Muscle layer of colon (tissue), 2 donors: ENCODE measurements around the gene NLRP11.
"Not testable (repeated sequence)": the region's sequence is repeated elsewhere in the genome, so short reads cannot be mapped to it uniquely, and the experiment has no call there.

Experiments used
- H3K27ac ChIP-seq: one replicate; pipeline ENCODE4 v1.7.0; 2013; ENCODE audit warnings: low read depth, mild to moderate bottlenecking, low read length, moderate library complexity
- H3K27me3 ChIP-seq, 2 donors: one replicate each; pipeline ENCODE4 v1.7.0; 2013; ENCODE audit warnings: low read length in 2 of 2, mild to moderate bottlenecking in 2 of 2; ENCODE audit not compliant: insufficient read depth in 2 of 2, control insufficient read depth in 1 of 2
- H3K36me3 ChIP-seq: one replicate; pipeline ENCODE4 v1.7.0; 2013; ENCODE audit warnings: mild to moderate bottlenecking, low read length; ENCODE audit not compliant: insufficient read depth
- H3K4me1 ChIP-seq: one replicate; pipeline ENCODE4 v1.7.0; 2013; ENCODE audit warnings: mild to moderate bottlenecking, low read length; ENCODE audit not compliant: insufficient read depth
- H3K4me3 ChIP-seq, 2 donors: one replicate each; pipeline ENCODE4 v1.7.0; 2013; ENCODE audit warnings: low read length in 2 of 2, low read depth in 1 of 2, mild to moderate bottlenecking in 1 of 2, moderate library complexity in 1 of 2
- H3K9ac ChIP-seq: one replicate; pipeline ENCODE4 v1.7.0; 2013; ENCODE audit warnings: low read length
- H3K9me3 ChIP-seq: one replicate; pipeline ENCODE4 v1.7.0; 2013; ENCODE audit warnings: mild to moderate bottlenecking, low read length
- donor health status: abdominal sarcoma.
- donor health status: Adenocarcinoma of cecum.

Gene NLRP11

GRCh38 chr19:55778331-55778730, 53.5 kb downstream of the NLRP11 start:
- H3K36me3 ChIP-seq: no peaks in the 10 kb centered on the region
- H3K27me3 ChIP-seq: no peaks in the 10 kb centered on the region
- H3K9ac ChIP-seq: no peak overlapping the region
- no peak overlapping the region for H3K27ac ChIP-seq
- H3K4me1 ChIP-seq: no peaks in the 10 kb centered on the region
- no peaks in the 10 kb centered on the region for H3K9me3 ChIP-seq
- H3K4me3 ChIP-seq: no peak overlapping the region

- no peak overlapping the region for H3K4me3 ChIP-seq
- no peak overlapping the region for H3K27ac ChIP-seq
- no peaks in the 10 kb centered on the region for H3K9me3 ChIP-seq
- H3K4me1 ChIP-seq: no peaks in the 10 kb centered on the region
- H3K9ac ChIP-seq: no peak overlapping the region
- no peaks in the 10 kb centered on the region for H3K36me3 ChIP-seq
- no peaks in the 10 kb centered on the region for H3K27me3 ChIP-seq
Measured at GRCh38 chr19:55777528-55777927, 54.3 kb downstream of the NLRP11 start.

DNA sequence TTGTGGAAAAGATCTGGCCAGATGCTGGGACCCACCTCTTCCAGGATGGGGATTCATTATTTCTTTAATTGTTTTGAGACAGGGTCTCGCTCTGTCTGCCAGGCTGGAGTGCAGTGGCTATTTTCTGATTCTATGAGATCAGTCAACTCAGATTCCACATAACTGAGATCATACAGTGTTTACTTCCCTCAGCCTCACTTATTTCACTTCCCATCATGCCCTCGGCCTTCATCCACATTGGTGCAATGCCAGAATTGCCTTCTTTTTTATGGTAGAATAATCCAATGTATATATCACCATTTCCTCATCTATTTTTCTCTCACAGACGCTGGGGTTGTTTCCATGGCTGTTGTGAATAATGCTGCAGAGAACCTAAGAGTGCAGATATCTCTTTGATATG, 62.2 kb downstream of the NLRP11 start:
- H3K9ac ChIP-seq, H3K27me3 ChIP-seq, H3K36me3 ChIP-seq, H3K4me1 ChIP-seq, H3K27ac ChIP-seq, H3K9me3 ChIP-seq, H3K4me3 ChIP-seq: not testable (repeated sequence)

DNA sequence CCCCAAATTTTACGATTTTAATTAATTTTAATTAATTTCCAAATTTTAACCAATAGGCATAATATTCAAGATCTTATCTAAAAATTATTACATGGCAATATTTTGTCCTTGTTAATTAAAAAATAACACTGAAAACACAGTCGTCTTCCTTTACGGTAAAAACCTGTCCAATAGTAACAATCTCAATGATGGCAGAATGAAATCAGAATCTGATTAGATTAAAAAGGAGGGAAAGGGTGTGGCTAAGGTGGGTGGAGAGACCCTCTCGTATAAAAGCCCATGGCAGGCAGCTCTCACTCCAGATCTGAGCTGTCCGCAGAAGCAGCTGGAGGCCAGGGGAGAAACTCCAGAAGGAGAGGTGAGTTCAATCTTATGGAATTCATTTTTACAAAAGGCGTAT, 63.0 kb downstream of the NLRP11 start, which contains the start of gene RFPL4AL1:
Gene RFPL4AL1, plus strand, starts transcription at position 301 of the 400 bp plus-strand sequence. CDS start 2,687 bp downstream, outside the sequence.
- H3K27me3 ChIP-seq, H3K27ac ChIP-seq, H3K36me3 ChIP-seq, H3K9ac ChIP-seq, H3K9me3 ChIP-seq, H3K4me3 ChIP-seq, H3K4me1 ChIP-seq: not testable (repeated sequence)

DNA sequence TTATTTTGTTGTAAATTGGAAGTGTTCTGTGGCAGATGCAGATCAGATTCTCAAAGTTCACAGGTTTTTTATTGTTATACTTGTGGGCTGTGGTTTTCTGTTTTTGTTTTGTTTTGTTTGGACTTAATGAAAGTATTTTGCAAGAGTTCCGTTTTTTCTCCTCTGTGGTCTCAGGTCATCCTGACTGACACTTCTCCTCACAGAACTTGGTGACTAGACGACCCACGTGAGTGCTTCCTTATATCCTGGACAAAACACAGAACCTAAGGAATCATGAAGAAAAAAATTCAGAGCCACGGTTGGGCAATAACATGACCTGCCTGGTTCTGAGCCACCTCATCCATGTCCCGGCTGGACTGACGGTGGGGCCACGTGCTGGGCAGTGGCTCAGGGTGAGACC, 65.3 kb downstream of the NLRP11 start:
- H3K27me3 ChIP-seq: no peaks in the 10 kb centered on the region
- no peaks in the 10 kb centered on the region for H3K9me3 ChIP-seq
- H3K36me3 ChIP-seq: no peaks in the 10 kb centered on the region
- no peaks in the 10 kb centered on the region for H3K4me1 ChIP-seq
- no peak overlapping the region for H3K27ac ChIP-seq
- no peak overlapping the region for H3K4me3 ChIP-seq
- no peak overlapping the region for H3K9ac ChIP-seq

GRCh38 chr19:55758797-55759196, 73.0 kb downstream of the NLRP11 start, which contains the start of gene RFPL4A:
Gene RFPL4A, plus strand, starts transcription at chr19:55759097. Its CDS starts 2,704 bp downstream, at chr19:55761801.
- H3K27ac ChIP-seq, H3K4me3 ChIP-seq, H3K27me3 ChIP-seq, H3K36me3 ChIP-seq, H3K9ac ChIP-seq, H3K9me3 ChIP-seq, H3K4me1 ChIP-seq: not testable (repeated sequence)

DNA sequence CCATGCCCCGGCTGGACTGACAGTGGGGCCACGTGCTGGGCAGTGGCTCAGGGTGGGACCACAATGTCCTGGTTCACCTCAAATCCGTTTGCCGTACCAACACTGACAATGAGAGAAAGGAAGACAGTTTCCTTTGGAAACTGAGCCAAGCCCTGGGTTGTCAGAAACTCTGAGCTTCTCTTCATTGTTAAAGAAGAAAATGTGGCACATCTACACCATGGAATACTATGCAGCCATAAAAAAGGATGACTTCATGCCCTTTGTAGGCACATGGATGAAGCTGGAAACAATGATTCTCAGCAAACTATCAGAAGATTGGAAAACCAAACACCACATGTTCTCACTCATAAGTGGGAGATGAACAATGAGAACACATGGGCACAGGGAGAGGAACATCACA, 75.0 kb downstream of the NLRP11 start:
- H3K9ac ChIP-seq, H3K27me3 ChIP-seq, H3K27ac ChIP-seq, H3K9me3 ChIP-seq, H3K4me3 ChIP-seq, H3K36me3 ChIP-seq, H3K4me1 ChIP-seq: not testable (repeated sequence)

GRCh38 chr19:55753401-55753800, 78.4 kb downstream of the NLRP11 start:
- Histone ChIP-seq H3K27me3 (no peaks in the 10 kb centered on the region), H3K4me3 (no peak overlapping the region), H3K9ac (no peak overlapping the region), H3K4me1 (no peaks in the 10 kb centered on the region), H3K36me3 (no peaks in the 10 kb centered on the region), H3K9me3 (no peaks in the 10 kb centered on the region), H3K27ac (no peak overlapping the region)

DNA sequence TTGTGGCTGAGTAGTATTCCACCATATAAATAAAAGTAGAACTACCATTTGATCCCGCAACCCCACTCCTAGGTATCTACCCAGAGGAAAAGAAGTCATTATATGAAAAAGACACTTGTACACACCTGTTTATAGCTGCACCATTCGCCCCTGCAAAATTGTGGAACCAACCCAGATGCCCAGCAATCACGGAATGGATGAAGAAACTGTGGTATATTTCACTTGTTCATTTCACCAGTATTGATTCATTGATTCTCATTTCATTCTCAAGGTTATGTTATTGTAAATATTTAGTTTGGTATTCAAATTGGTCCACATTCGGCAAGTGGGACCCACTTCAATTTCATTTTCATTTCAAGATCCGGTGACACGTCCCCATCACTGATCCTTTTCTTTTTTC, 81.1 kb downstream of the NLRP11 start:
- Histone ChIP-seq H3K4me1 (no peaks in the 10 kb centered on the region), H3K9me3 (no peaks in the 10 kb centered on the region), H3K27me3 (no peaks in the 10 kb centered on the region), H3K4me3 (no peak overlapping the region), H3K36me3 (no peaks in the 10 kb centered on the region), H3K27ac (no peak overlapping the region), H3K9ac (no peak overlapping the region)

GRCh38 chr19:55738302-55738701, 93.5 kb downstream of the NLRP11 start, which contains the start of gene NLRP9:
Gene NLRP9, minus strand, starts transcription at chr19:55738402. Its CDS starts 28 bp downstream, at chr19:55738374.
- Histone ChIP-seq H3K4me1 (no peaks in the 10 kb centered on the region), H3K4me3 (no peak within 1 kb of the TSS), H3K36me3 (no peaks in the 10 kb centered on the region), H3K27ac (no peak within 1 kb of the TSS), H3K9me3 (no peaks in the 10 kb centered on the region), H3K9ac (no peak within 1 kb of the TSS), H3K27me3 (no peaks in the 10 kb centered on the region)
